HepG2 (cell line): ENCODE data around the gene VPS4B. TPM values are rescaled to one million over a fixed set of nuclear protein-coding genes. Genes with fewer than 3 reads are reported as not detected.

Experiments used
- ADNP ChIP-seq: sonication (generic); formaldehyde crosslinking; IDR thresholded peaks from 2 replicates; pipeline ENCODE4 v1.4.0; 2020; ENCODE audit warnings: missing genetic modification reagents
- CBX2 ChIP-seq, 2 experiments: fragments of 200-600 bp in 1 of 2; sonication (generic); formaldehyde crosslinking in 1 of 2; IDR thresholded peaks; 2 replicates each; pipeline versions ENCODE4 v1.7.0 to v1.8.1; 2018 to 2022; ENCODE audit warnings: low read depth in 2 of 2, low read length in 1 of 2, mild to moderate bottlenecking in 1 of 2, missing genetic modification reagents in 1 of 2
- CHCHD3 ChIP-seq: sonication (generic); formaldehyde crosslinking; IDR thresholded peaks from 2 replicates; pipeline ENCODE4 v1.8.0; 2022; ENCODE audit warnings: mild to moderate bottlenecking, missing genetic modification reagents, moderate library complexity
- DR1 ChIP-seq: sonication (generic); formaldehyde crosslinking; IDR thresholded peaks from 2 replicates; pipeline ENCODE4 v1.8.0; 2021; ENCODE audit warnings: mild to moderate bottlenecking, missing genetic modification reagents, inconsistent platforms
- ELF1 ChIP-seq: sonication (generic); formaldehyde crosslinking; IDR thresholded peaks from 2 replicates; pipeline ENCODE4 v1.4.0; 2020; ENCODE audit warnings: missing genetic modification reagents
- FOXK2 ChIP-seq: fragments of 450-650 bp; IDR thresholded peaks from 2 replicates; pipeline ENCODE4 v1.6.1; 2016
- HNRNPK ChIP-seq: fragments of 200-400 bp; formaldehyde crosslinking; IDR thresholded peaks from 2 replicates; pipeline ENCODE4 v1.6.1; 2018; ENCODE audit warnings: low read length, low read depth, moderate library complexity, mild to moderate bottlenecking; ENCODE audit not compliant: poor library complexity, severe bottlenecking
- HOXA7 ChIP-seq: sonication (generic); formaldehyde crosslinking; IDR thresholded peaks from 2 replicates; pipeline ENCODE4 v1.8.1; 2022; ENCODE audit warnings: mild to moderate bottlenecking, missing genetic modification reagents, moderate library complexity
- MAFF ChIP-seq: IDR thresholded peaks from 2 replicates; pipeline ENCODE4 v1.6.1; 2011; ENCODE audit warnings: low read depth, low read length, improper control_type of control experiment
- MED1 ChIP-seq: sonication (generic); formaldehyde crosslinking; IDR thresholded peaks from 2 replicates; pipeline ENCODE4 v1.4.0; 2020; ENCODE audit warnings: missing genetic modification reagents
- MEF2D ChIP-seq: sonication (generic); formaldehyde crosslinking; IDR thresholded peaks from 2 replicates; pipeline ENCODE4 v1.5.1; 2020; ENCODE audit warnings: mild to moderate bottlenecking, missing genetic modification reagents
- NFATC3 ChIP-seq: sonication (generic); formaldehyde crosslinking; IDR thresholded peaks from 2 replicates; pipeline ENCODE4 v1.5.1; 2020; ENCODE audit warnings: mild to moderate bottlenecking, missing genetic modification reagents
- PITX1 ChIP-seq: sonication (generic); formaldehyde crosslinking; IDR thresholded peaks from 2 replicates; pipeline ENCODE4 v1.5.1; 2020; ENCODE audit warnings: mild to moderate bottlenecking, missing genetic modification reagents
- POLR2AphosphoS5 ChIP-seq: IDR thresholded peaks from 2 replicates; pipeline ENCODE4 v1.6.1; 2012; ENCODE audit warnings: low read depth, low read length
- REL ChIP-seq: sonication (generic); formaldehyde crosslinking; conservative IDR thresholded peaks from 2 replicates; pipeline ENCODE4 v1.8.0; 2022; ENCODE audit warnings: mild to moderate bottlenecking, missing genetic modification reagents, moderate library complexity
- SETDB1 ChIP-seq: sonication (generic); formaldehyde crosslinking; IDR thresholded peaks from 2 replicates; pipeline ENCODE4 v1.5.1; 2020; ENCODE audit warnings: missing genetic modification reagents, mild to moderate bottlenecking, borderline replicate concordance
- ZGPAT ChIP-seq: IDR thresholded peaks from 2 replicates; pipeline ENCODE4 v1.6.1; 2016; ENCODE audit warnings: mild to moderate bottlenecking
- ZNF552 ChIP-seq: sonication (generic); formaldehyde crosslinking; IDR thresholded peaks from 2 replicates; pipeline ENCODE4 v1.9.0; 2022; ENCODE audit warnings: missing genetic modification reagents, mild to moderate bottlenecking, borderline replicate concordance
- ZNF737 ChIP-seq: sonication (generic); formaldehyde crosslinking; IDR thresholded peaks from 2 replicates; pipeline ENCODE4 v1.5.0; 2020; ENCODE audit warnings: missing genetic modification reagents, mild to moderate bottlenecking, borderline replicate concordance
- ZNF879 ChIP-seq: sonication (generic); formaldehyde crosslinking; IDR thresholded peaks from 2 replicates; pipeline ENCODE4 v1.8.1; 2023; ENCODE audit warnings: missing genetic modification reagents
- polyA plus RNA-seq, 8 experiments: library from polyadenylated mRNA; depleted of rRNA in 3 of 8; stranded (reverse) in 7 of 8; unstranded in 1 of 8; fragments of >200 nt; fragmentation: Illumina TruSeq in 4 of 8; extraction: Trizol in 4 of 8; gene quantifications; 2 replicates each; pipeline versions ENCODE4 v1.2.1 to v1.2.3, GENCODE V29; 2011 to 2016; ENCODE audit warnings: low read depth in 4 of 8, missing spikeins in 1 of 8, mixed read lengths in 1 of 8; ENCODE audit not compliant: insufficient read depth in 1 of 8
- total RNA-seq, 5 experiments: library from RNA; depleted of rRNA; stranded (reverse); fragments of >200 nt; fragmentation: Illumina TruSeq; extraction: Trizol; gene quantifications; 2 replicates each; pipeline ENCODE4 v1.2.3, GENCODE V29; 2016; ENCODE audit warnings: low read depth in 1 of 5
- TF ChIP-seq, protein P1 (sequence below): sonication (generic); formaldehyde crosslinking; IDR thresholded peaks from 2 replicates; pipeline ENCODE4 v1.4.0; 2020; ENCODE audit warnings: missing genetic modification reagents, borderline replicate concordance

The VPS4B gene
- total and polyA plus RNA-seq, 2 of the 13 experiments (the other 11 are each of a cell fraction or from before 2014, with no cell fraction given) = 12.8 to 25.9 TPM

DNA sequence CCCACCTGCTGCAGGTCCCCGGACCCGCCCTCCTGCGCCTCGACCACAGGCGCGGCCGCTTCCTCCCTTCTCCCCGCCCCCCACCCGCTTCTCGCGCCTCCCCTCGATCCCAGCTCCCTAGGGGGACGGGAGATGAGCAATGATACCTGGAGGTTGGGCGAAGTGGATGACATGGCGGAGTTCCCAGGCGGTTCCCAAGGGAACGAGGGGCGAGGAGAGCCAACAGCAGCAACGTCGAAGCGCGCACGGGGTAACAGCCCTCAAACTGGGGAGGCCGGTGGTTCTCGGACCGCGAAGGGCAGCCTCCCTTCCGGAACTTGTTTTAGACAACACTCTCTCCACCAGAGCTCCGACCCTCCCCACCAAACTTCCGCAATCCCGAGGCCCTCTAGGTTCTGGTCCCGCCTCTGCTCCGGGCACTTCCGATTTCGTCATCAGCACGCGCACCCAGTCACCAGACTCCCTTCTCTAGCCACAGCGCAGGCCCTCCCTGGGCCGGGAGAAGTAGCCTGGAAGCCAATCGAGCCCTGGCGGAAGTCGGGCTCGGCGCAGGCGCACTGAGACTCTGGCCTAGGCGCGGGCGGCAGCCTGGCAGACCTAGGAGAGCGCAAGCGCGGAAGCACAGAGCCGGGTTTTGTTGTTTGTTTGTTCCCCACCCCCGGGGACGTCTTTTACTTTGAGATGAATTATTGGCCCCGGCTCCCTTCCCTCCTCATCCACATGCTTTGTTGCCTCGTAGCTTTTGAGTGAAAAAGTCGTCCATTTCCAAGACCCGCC lies at the start of gene VPS4B (continued):
- TF ChIP-seq PITX1 (CRISPR knock-in tag) = peak; percentile 23
- no peak for TF ChIP-seq CHCHD3
- no peak for TF ChIP-seq CBX2 (IDR thresholded peaks at IDR 0.05; ENCODE audit: low read depth, low read length)
- TF ChIP-seq CBX2 (CRISPR knock-in tag; IDR thresholded peaks at IDR 0.05; ENCODE audit: low read depth) = no peak
- no peak for TF ChIP-seq NFATC3 (CRISPR knock-in tag)
- TF ChIP-seq ELF1 (CRISPR knock-in tag) = peak; percentile 100
- TF ChIP-seq ZNF879 (CRISPR knock-in tag) = no peak
- TF ChIP-seq MEF2D (CRISPR knock-in tag) = peak; percentile 72
- 0 out of 2 replicates have a peak, but pooled peaks have one; percentile 44 for TF ChIP-seq HOXA7 (CRISPR knock-in tag)
- TF ChIP-seq MAFF = no peak
- TF ChIP-seq, protein P1, sequence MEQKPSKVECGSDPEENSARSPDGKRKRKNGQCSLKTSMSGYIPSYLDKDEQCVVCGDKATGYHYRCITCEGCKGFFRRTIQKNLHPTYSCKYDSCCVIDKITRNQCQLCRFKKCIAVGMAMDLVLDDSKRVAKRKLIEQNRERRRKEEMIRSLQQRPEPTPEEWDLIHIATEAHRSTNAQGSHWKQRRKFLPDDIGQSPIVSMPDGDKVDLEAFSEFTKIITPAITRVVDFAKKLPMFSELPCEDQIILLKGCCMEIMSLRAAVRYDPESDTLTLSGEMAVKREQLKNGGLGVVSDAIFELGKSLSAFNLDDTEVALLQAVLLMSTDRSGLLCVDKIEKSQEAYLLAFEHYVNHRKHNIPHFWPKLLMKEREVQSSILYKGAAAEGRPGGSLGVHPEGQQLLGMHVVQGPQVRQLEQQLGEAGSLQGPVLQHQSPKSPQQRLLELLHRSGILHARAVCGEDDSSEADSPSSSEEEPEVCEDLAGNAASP (CRISPR knock-in tag) = peak; percentile 9; the same call in 1 of the 2 replicates
- no peak for TF ChIP-seq ADNP (CRISPR knock-in tag)
- peak; percentile 82 for TF ChIP-seq POLR2AphosphoS5
- TF ChIP-seq MED1 (CRISPR knock-in tag) = peak; percentile 78
- peak; percentile 77 for TF ChIP-seq ZGPAT
- no peak for TF ChIP-seq SETDB1
- TF ChIP-seq DR1 = 0 out of 2 replicates have a peak, but pooled peaks have one; percentile 63
- peak; percentile 55; the same call in 1 of the 2 replicates for TF ChIP-seq ZNF737 (CRISPR knock-in tag)
- TF ChIP-seq FOXK2 = no peak
- no peak for TF ChIP-seq ZNF552 (CRISPR knock-in tag)
- TF ChIP-seq HNRNPK = no peak
- 0 out of 2 replicates have a peak, but pooled peaks have one; percentile 70 for TF ChIP-seq REL (CRISPR knock-in tag)
